ENCODE data around the gene MS4A6A.

DNA sequence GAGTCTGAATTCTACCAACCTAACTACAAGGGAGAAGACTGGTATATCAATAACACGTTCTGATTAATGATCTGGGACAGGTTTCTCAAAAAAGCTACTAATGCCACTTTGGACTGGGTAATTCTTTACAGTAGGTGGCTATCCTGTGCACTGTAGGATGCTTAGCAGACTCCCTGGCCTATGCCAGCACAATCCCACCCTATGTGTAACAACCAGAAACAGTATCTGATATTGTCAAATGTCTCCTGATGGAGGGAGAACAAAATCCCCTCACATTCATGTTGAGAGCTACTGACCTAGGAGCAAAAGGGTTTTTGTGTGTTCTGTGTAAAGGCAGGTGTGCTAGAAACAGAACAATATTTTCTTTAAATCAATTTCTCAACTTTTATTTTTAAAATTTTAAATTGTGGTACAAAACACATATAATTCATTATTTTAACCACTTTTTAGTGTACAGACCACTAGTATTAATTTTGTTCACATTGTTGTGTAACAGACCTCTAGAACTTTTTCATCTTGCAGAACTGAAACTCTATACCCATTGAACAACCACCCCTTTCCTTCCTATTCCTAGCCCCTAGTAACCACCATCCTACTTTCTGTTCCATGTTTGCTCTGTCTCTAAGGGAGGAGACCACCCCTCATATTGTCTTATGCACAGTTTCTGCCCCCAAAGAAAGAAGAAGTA is 2.1 kb upstream of the MS4A6A start:
- TF ChIP-seq EZH2phosphoT487 (IDR thresholded peaks at IDR 0.05; ENCODE audit: insufficient read depth, low read depth) (no peak), EZH2 (IDR thresholded peaks at IDR 0.05; ENCODE audit: insufficient read depth, poor library complexity, severe bottlenecking) (no peak)

Measured in GM23248 (cell line).